Stimulated activated CD4-positive, alpha-beta T cell treated with anti-CD3 and anti-CD28 coated beads, Interleukin-15, amount 100 ng/mL, for 24 hours (primary cell): Measurements from ENCODE around the gene MEFV.

ENCODE experiments used
- DNase-seq: peaks from one replicate; pipeline ENCODE4 v3.0.0-alpha.2; 2020

MEFV gene

DNA sequence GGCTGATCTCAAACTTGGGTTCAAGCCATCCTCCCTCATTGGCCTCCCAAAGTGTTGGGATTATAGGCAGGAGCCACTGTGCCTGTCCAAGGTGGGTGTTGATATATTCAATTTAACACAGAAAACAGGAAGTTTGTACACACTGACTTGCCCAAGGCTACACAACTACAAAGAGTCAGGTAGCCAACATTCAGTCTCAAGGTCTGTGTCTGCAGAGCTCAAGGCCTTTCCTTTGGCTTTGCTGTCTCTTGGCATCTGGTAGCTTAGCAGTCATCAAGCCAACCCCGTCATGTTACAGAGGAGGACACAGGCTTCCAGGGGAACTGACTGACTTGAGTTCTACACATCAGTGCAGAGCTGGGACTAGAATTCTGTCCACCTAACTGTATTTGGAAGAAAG is 11.9 kb upstream of the MEFV start:
- no peak for DNase-seq

DNA sequence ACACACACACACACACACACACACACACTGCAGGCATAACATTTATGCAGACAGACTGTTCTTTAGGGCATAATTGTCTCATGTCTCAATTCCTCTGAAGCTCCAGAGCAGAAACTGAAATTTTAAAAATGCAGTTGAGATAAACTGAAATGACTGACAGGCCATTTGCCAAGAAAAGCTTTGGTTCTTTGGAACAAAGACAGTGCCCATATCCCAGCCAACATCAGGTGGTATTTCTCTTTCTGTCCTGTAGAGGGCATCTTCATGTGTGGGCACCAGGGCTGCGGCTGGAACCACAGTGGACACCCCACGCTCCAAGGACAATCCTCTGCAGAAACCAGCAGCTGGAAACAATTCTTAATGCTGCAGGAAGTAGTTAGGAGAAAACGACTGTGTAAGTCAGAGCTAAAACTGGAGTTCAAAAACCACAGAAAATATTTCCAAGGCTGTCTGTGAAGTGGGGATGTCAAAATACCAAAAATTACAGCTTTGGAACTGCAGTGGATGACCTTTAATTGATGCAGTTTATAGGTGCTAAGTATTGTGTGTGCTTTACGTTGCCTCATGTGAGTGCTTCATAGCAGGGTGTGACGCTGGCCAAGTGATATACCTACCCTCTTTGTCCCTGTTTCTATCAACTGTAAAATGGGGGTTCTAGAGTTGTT is 10.6 kb upstream of the MEFV start:
- DNase-seq, result no peak

DNA sequence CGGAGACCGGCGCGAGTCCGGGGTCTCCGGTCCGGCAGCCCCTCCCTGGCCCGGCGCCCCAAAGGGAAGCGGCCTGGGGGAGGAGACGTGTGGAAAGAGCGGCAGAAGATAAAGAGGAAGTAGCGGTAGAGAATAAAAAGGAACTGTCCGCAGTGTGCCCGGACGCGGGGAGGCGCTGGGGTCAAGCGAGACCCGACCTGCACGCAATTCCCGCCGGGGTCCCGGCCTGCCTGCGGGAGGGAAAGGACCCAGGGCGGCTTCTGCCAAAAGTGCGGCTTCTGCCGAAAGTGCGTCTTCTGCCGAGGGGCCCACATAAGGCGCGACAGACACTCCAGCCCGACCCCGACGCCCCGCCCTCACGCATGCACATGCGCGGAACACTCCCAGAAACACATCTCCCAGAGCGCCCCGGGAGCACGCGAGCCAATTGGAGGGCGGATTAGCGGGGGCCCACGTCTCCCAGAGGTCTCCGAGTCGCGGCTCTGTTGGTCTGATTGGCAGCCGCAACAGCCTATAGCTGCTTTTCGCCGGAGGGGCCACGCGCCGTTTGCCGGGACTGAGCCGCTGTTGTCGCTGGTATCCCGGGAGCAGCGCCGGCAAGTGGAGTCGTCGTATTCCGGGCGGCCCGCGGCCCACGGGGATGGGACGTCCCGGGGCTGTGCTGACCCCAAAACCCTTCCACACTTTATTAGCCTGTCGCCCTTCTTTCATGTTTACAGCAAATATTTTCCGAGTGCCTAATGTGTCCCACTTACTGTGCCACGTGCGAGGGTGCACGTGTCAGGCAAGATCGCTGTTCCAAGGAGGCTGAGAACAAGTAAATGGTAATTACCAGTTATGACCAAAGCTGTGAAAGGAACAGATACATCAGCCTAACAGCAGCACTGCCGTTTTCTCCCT is 8.0 kb upstream of the MEFV start:
- peak; percentile 99 for DNase-seq

DNA sequence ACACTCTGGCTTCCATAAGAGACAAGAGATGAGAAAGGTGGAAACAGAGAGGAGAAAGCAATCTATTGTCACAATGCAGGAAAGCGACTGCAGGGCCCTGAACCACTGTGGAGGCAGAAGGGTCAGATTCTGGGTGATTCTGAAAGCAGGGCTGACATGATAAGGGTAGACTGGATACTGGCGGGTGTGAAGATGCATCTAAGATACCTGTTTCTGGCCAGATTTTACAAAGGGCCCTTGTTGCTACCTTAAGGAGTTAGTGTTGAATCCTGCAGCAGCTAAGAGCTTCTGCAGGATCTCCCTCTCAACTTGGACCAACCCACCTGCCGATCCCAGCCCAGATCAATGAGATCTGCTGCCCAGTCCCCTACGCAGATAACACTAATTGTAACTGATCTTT is 6.1 kb upstream of the MEFV start:
- no peak for DNase-seq

DNA sequence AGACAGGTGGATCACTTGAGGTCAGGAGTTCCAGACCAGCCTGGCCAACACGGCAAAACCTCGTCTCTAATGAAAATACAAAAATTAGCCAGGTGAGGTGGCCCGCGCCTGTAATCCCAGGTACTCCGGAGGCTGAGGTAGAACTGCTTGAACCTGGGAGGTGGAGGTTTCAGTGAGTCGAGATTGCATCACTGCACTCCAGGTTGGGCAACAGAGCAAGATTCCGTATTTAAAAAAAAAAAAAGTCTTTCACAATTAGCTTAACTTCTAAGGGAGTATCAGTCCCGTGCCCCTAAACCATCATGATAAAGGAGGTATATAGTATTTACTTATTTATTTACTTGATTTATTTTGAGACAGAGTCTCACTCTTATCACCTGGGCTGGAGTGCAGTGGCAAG is 3.4 kb upstream of the MEFV start:
- DNase-seq, result no peak

DNA sequence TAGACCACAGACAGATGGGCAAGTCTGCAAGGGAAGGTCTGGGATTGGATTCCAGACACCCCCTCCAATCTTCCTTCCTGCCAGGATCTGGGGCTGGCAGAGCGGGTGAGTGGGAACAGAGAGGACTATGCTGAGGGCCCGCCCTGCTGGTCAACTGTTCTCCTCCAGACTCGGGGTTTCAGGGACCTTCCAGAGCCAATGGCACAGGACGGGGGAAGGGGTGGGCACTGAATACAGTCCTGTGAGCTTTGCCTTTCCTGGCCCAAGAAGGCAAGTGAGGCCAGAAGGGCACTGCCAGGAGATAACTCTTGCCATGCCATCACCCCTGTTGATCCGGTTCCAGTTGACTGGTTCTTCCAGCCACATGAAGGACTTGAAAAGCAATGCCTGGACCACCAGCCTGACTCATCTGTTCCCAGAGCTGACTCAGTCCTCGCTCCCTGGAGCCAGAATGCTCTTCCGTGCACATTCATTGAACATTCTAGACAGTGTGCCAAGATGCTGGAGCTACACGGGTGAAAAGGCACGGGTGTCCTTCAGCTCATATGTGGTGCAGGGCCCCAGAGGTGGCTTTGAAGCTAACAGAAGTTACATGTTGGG is 533 bp upstream of the MEFV start:
- DNase-seq, result no peak

DNA sequence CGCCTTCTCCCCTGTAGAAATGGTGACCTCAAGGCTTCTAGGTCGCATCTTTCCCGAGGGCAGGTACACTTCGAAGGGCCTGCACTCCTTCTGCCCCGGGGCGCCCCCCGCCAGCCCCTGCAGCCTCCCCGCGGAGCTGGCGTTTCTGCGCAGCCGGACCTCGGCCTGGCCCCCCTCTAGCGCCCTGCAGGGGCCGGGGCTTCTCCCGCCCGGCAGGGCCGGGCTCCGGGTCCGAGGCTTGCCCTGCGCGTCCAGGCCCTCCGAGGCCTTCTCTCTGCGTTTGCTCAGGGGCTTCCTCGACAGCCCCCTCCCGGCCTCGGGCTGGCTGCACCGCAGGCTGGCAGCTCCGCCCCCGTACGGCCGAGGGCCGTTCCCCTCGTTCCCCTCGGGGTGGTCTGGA is 2.1 kb downstream of the MEFV start:
- no peak for DNase-seq

DNA sequence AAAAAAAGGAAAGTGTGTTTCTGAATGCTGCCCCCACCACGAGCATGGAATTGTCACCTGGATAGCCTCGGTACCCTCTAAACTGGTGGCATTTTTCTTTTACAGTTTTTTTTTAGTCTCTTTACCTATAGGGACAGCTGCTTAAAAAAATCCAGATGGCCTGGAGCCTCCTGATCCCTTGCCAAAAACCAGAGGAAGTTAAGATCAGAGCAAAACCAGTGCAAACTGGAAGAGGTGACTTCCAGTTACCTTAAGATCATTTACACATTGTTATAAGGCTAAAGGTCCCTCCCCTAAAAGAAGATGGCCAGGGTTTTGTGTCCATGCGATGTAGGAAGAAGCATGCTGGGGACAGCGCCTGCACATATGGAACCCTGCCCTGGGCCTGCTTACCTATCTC is 3.5 kb downstream of the MEFV start:
- DNase-seq, result no peak

DNA sequence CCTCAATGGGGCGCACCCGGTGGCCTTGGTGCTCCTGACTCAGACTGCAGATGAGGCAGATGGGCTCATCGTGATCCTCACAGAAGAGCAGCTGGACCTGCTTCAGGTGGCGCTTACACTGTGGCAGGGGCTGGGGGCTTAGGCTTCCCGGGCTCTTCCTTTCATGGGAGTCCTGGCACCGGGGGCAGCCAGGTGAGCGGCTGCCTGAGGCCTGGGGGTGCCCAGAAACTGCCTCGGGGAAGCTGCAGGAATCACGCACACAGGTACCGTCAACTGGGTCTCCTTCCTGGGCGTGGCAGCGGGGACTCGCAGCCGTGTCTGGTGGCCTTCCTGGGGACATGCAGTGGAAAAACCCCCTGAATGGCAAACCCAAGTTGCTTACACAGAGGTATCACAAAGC is 7.0 kb downstream of the MEFV start:
- DNase-seq, result no peak

DNA sequence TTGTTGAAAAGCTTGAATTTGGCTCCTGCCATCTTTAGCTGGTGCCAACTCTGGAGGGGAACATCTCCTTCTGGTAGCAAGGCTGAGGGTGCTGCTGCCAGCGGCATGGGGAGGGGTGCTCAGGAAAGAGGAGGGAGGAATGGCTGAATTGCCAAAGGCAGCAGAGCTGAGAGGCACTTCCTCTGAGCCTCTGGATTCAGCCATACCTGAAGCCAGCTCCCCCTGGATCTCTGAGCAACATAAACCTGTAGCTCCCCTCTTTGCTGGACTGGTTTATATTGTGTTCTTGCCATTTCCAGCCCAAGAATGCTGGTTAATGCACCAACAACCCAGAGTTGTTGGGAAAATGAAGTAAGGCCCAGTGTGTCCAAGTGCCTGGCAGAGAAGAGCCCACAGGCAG is 7.4 kb downstream of the MEFV start:
- DNase-seq, result no peak

DNA sequence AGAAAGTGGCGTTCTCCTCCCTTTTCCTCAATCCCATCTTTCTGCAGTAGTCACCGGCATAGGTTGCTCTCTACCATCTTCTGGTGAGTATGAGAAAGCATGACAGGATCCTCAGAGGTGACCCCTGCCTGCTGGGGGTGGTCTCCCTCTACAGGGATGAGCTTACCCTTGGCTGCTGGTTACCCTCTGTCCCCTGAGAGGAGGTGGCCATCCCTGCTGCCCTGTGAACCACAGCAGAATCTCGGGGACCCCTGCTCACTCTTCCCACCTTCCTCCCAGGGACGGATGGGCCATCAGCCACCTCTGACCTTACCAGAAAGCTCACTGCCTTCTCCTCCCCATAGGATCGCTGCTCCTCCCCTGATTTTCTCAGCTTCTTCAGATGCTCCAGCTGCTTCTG is 7.8 kb downstream of the MEFV start:
- no peak for DNase-seq

DNA sequence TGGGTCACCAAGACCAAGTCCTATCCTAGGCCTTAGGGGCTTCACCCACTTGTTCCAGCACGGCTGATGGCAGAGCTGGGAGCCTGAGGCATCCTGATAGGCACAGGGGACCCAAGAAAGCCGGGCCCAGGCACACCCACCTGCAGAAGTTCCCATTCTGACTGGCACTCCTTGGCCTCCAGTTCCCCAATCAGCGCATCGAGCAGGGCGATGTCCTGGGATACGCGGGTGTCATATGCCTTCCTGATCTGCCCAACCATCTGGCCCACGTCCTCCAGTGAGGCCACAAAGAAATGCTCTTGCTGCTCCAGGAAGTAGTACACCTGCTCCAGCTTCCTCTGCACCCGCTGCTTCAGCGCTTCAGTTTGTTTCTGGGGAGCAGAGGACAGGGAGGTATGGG is 9.6 kb downstream of the MEFV start:
- DNase-seq, result no peak

DNA sequence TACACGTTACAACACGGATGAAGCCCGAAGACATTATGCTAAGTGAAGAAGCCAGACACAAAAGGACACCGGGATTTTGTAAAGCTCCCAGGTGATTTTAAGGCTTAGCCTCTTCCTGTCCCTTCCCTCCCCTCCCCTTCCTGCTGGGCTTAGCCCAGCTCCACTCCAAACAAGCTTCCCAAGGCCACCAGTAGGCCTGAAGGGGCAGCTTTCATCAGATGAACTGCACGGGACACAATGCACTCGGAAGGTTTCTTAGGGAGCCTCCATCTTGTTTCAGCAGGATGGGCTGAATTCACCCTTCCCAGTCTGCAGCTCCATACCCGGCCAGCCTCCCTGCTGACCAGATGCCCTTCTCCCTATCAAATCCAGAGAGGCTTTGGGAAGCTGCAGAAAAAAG is 10.4 kb downstream of the MEFV start:
- DNase-seq, result no peak

DNA sequence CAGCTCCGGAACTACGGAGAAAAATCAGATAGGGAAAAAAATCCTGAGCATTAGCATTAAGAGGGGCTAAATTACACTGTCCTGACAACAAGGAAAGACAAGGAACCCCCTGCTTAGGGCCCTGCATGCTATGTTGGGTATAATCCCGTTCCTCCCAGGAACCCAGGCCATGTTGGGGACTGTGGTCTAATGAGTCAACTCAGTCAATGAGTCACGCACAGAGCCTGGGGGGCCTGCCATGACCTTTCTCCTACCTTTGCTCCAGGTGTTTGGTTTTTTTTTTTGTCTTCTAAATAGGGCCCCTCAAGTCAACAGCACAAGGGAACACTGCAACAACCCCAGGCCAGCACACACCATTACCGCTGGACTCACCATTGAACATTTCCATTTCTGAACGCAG is 12.6 kb downstream of the MEFV start:
- peak; percentile 12 for DNase-seq

DNA sequence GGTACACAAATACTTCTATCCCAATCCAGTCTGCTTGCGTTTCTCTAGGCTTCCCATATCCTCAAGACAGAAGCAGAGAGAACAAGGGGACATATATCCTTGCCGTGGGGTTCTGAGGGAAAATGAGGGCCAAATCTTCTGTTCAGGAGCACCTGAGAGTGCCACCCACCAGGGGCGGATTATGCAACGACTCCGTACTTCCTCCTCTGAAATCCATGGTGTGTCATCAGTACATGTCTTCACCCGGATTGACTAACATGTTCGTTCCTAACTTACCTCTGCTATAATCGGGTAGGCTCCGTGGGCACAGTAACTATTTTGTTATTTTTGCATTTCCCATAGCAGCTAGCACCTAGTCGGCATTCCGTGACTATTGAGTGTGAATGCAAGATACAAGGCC is 13.7 kb downstream of the MEFV start:
- no peak for DNase-seq

DNA sequence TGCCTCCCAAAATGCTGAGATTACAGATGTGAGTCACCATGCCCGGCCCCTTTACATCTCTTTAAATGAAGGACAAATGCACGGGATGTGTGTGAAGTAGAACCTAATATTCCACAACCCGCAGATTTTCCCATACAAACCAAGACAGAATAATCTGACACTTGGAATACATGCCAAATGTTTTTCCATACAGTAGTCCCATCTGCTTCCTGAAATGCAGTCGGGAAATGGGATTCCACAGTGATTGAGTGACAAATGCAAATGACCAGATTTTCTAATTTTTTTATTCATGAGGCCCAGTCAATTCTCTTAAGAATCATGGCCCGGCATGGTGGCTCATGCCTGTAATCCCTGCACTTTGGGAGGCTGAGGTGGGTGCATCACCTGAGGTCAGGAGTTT is 14.7 kb downstream of the MEFV start:
- DNase-seq, result no peak

DNA sequence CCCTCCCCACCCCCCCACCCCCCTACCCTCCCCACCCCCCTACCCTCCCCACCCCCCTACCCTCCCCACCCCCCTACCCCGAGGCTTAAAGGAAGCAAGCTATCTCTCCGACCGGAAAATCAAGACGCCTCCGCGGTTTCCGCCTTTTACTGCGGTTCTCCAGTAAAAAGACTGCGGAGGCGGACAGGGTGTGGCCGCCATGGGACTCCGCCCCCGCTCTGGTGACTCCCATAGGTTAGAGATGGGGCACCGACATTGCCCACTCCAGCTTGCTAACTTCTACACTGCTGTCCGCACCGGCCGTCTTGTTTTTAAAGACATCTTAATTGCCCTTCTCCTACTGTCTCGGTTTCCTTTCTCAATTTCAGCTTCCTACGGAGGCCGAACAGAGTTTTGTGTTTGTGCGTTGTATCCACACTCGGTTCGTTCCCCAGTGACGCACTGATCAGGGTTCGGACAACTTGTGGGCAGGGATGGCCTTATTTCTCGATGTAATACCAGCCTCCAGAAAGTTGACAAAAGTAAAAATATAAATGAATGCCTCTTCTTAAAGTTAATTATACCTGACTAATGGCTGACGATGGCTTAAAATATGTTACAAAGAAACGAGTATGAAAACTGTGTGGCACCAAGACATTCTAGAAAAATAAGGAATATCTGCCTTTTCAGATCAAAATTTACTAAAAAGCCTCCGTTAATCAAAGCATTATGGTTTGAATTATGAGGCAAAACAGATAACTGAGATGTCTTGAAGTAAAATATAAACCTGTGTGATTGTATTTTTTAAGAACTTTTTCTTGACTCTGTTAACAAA is 20.4 kb downstream of the MEFV start:
- DNase-seq, result peak; percentile 47

DNA sequence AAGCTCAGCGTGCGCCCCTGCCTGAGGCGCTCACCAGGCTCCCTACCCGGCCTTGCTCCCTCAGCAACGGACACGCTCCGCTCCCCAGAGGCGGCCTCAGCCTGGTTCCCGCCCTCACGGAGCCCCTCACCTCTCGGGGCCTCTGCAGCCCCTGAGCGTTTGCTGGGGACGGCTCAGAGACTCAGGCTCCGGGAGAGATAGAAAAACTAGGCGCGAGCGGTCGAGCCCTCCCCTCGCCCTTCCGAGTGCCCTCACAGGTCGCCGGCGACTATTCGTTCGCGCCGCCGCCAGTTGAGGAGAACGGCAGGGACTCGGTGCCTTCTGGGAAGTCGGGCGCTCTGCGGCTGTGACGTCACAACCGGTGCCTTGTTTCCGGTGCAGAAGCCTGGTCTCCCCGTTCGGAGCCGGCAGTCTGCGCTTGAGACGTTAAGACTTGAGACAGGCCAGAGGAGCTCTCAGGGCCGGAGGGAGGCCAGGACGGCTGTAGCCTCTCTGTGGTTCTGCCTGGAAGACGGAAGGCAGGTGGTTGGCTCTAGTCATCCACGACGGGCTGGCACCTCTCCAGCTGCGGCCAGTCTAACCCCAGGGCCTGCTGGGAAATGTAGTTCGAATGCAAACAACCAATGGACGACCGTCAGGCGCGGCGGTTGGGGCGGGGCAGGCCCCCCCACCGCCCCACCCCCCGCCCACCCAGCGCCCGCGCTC is 21.4 kb downstream of the MEFV start, which contains the start of gene ZNF200:
Gene ZNF200, minus strand, starts transcription at position 302 of the 705 bp plus-strand sequence. CDS start 1,403 bp downstream, outside the sequence.
- peak; percentile 97 for DNase-seq

DNA sequence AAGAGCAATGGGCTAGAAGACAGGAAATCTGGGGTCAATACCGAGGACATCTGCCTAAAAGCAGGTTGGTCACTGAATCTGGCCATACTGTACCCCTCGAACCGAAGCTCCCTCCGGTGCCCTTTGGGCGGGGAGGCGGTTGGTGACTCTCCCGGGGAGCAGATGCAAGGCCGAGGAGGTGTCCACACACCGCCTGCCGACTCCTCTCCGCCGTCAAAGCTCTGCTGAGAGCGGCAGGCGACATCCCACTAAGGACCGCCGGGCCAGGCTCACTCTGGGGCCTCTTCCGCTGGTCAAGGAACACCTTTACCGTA is 21.9 kb downstream of the MEFV start:
- DNase-seq, result no peak

DNA sequence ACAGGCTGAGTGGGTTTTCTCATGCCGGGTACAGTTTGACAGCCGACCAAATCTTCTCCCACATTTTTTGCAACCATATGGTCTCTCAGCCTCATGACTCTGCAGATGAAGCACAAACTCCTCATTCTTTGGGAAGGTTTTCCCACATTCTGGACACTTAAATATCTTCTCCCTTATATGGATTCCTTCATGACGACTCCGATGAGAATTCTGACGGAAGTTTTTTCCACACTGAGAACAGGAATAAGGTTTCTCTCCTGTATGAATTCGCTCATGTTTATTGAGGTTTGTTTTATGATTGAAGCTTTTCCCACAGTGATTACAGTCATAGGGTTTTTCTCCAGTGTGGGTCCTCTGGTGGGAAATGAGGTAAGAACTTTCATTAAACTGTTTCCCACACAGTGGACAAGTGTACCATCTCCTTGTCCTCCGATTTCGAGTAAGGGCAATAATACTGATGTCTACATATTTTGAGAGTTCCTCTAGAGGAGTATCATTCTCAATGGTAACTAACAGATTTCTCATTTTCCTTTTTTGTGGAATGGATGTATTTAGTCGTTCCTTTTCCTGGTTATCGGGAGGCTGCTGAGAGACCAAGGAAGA is 32.4 kb downstream of the MEFV start:
- no peak for DNase-seq

DNA sequence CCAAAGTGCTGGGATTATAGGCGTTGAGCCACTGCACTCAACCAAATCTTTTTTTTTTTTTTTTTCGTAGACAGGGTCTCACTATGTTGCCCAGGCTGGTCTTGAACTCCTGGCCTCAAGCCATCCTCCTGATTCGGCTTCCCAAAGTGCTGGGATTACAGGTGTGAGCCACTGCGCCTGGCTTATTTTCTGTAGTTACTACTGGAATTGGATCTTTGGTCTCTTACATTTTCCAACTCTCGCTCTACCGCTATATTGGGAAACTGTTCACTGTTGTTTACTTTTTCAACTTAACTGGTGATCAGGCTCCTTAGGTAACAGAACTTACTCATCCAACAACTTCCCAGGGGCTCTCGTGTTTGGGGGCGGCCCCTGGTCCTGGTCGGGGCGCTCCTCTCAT is 35.6 kb downstream of the MEFV start:
- no peak for DNase-seq

DNA sequence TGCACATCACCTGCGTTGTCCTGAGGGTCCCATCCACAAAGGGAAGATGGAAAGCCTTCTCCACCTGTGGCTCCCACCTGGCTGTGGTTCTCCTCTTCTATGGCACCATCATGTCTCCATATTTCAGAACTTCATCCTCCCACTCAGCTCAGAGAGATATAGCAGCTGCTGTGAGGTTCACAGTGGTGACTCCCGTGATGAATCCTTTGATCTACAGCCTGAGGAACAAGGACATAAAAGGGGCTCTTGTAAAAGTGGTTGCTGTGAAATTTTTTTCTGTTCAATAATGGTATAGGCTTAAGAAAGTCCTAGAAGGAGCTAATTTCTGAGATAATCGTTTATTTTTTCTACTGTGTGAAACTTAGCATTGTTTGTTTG is 40.2 kb downstream of the MEFV start:
- no peak for DNase-seq
